Spleen (tissue), 7 donors: ENCODE data around the gene CFAP54.

Source experiments
- POLR2A ChIP-seq, 3 donors: fragments of 450-650 bp; IDR thresholded peaks; one replicate each; pipeline ENCODE4 v1.5.1; 2017; ENCODE audit warnings: antibody characterized with exemption in 3 of 3, mild to moderate bottlenecking in 1 of 3
- POLR2AphosphoS5 ChIP-seq, 3 donors: sonication (generic); formaldehyde crosslinking; IDR thresholded peaks; one replicate each; pipeline ENCODE4 v1.5.1; 2017; ENCODE audit warnings: antibody characterized with exemption in 3 of 3
- TF ChIP-seq, protein P1 (sequence below), 11 experiments: fragments of 200-600 bp in 7 of 11; fragments of 450-650 bp in 4 of 11; sonication (generic) in 4 of 11; IDR thresholded peaks in 8 of 11; conservative IDR thresholded peaks in 3 of 11; 1 replicate in 7 of 11; 2 replicates in 4 of 11; pipeline versions ENCODE4 v1.4.0 to v1.8.0; 2016 to 2021; ENCODE audit warnings: antibody characterized with exemption in 11 of 11, inconsistent platforms in 4 of 11, mild to moderate bottlenecking in 1 of 11
- donor health status: DM: no; HTN: no; CAD: no; lungs with moderate emphysema.
- donor health status: DM: no; HTN: no; CAD: no.
- donor health status: DM: no; HTN: no; CAD: no.

DNA sequence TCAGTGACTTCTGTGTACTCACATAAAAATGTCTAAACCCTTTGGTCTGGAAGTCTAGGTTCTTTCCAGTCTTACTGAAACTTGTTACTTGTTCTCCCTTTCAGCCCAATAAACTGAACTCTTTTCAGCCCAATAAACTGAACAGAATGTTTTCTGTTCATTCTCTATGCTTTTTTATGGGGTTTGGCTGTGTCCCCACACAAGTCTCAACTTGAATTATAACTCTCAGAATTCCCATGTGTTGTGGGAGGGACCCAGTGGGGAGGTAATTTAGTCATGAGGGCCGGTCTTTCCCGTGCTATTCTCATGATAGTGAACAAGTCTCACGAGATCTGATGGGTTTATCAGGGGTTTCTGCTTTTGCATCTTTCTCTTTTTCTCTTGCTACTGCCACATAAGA, 402.7 kb downstream of the CFAP54 start:
- TF ChIP-seq POLR2AphosphoS5 (IDR thresholded peaks at IDR 0.05): no peak
- TF ChIP-seq, protein P1, sequence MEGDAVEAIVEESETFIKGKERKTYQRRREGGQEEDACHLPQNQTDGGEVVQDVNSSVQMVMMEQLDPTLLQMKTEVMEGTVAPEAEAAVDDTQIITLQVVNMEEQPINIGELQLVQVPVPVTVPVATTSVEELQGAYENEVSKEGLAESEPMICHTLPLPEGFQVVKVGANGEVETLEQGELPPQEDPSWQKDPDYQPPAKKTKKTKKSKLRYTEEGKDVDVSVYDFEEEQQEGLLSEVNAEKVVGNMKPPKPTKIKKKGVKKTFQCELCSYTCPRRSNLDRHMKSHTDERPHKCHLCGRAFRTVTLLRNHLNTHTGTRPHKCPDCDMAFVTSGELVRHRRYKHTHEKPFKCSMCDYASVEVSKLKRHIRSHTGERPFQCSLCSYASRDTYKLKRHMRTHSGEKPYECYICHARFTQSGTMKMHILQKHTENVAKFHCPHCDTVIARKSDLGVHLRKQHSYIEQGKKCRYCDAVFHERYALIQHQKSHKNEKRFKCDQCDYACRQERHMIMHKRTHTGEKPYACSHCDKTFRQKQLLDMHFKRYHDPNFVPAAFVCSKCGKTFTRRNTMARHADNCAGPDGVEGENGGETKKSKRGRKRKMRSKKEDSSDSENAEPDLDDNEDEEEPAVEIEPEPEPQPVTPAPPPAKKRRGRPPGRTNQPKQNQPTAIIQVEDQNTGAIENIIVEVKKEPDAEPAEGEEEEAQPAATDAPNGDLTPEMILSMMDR (IDR thresholded peaks at IDR 0.05 in 8 of 11, conservative IDR thresholded peaks at IDR 0.05 in 3 of 11): no peak
- no peak for TF ChIP-seq POLR2A (IDR thresholded peaks at IDR 0.05)
